SKM-1 treated with dmso at 0.1 percent for 144 hours (cell line): ENCODE data around the gene SIL1.
"Not testable (repeated sequence)": the region's sequence is repeated elsewhere in the genome, so short reads cannot be mapped to it uniquely, and the experiment has no call there.

Source experiments
- DNase-seq: peaks from one replicate; lab custom pipeline; 2025; ENCODE audit not compliant: unreplicated experiment; lab: John Stamatoyannopoulos, UW

The SIL1 gene

GRCh38 chr5:139177809-139178588 is 20.2 kb downstream of the SIL1 start:
- DNase-seq: no peak

GRCh38 chr5:139177281-139177680 is 20.9 kb downstream of the SIL1 start:
- DNase-seq: not testable (repeated sequence)

GRCh38 chr5:139174382-139174781 is 23.8 kb downstream of the SIL1 start:
- not testable (repeated sequence) for DNase-seq

GRCh38 chr5:139171779-139172404 is 26.3 kb downstream of the SIL1 start:
- no peak for DNase-seq

- no peak for DNase-seq
Measured at GRCh38 chr5:139167952-139168720, 30.0 kb downstream of the SIL1 start.

- no peak for DNase-seq
Measured at GRCh38 chr5:139167533-139167932, 30.6 kb downstream of the SIL1 start.

GRCh38 chr5:139167063-139167462 is 31.1 kb downstream of the SIL1 start:
- no peak for DNase-seq

GRCh38 chr5:139164897-139165296 is 33.3 kb downstream of the SIL1 start:
- not testable (repeated sequence) for DNase-seq

- peak; percentile 11 for DNase-seq
Measured at GRCh38 chr5:139164020-139164419, 34.1 kb downstream of the SIL1 start.

GRCh38 chr5:139162448-139162847 is 35.7 kb downstream of the SIL1 start:
- DNase-seq: no peak

GRCh38 chr5:139158791-139159190 is 39.4 kb downstream of the SIL1 start:
- DNase-seq: no peak

- no peak for DNase-seq
Measured at GRCh38 chr5:139157556-139157955, 40.6 kb downstream of the SIL1 start.

- no peak for DNase-seq
Measured at GRCh38 chr5:139156814-139157213, 41.4 kb downstream of the SIL1 start.

GRCh38 chr5:139155333-139155732 is 42.8 kb downstream of the SIL1 start:
- DNase-seq: no peak

- DNase-seq: no peak
Measured at GRCh38 chr5:139151902-139152301, 46.3 kb downstream of the SIL1 start.

GRCh38 chr5:139150367-139150999 is 47.7 kb downstream of the SIL1 start:
- no peak for DNase-seq

GRCh38 chr5:139149477-139150199 is 48.5 kb downstream of the SIL1 start:
- peak; percentile 99 for DNase-seq

GRCh38 chr5:139148986-139149385 is 49.2 kb downstream of the SIL1 start:
- no peak for DNase-seq

- DNase-seq: no peak
Measured at GRCh38 chr5:139148306-139148705, 49.9 kb downstream of the SIL1 start.

GRCh38 chr5:139147483-139148087 is 50.6 kb downstream of the SIL1 start:
- no peak for DNase-seq
